CD4-positive, alpha-beta T cell treated with Interleukin-6 for 4 hours (primary cell): ENCODE measurements around the gene DEAF1.
"Not testable (repeated sequence)": the region's sequence is repeated elsewhere in the genome, so short reads cannot be mapped to it uniquely, and the experiment has no call there.

Experiments used
- DNase-seq: peaks from one replicate; pipeline ENCODE4 v3.0.0-alpha.2; 2020; ENCODE audit warnings: mixed read lengths

Gene DEAF1

DNA sequence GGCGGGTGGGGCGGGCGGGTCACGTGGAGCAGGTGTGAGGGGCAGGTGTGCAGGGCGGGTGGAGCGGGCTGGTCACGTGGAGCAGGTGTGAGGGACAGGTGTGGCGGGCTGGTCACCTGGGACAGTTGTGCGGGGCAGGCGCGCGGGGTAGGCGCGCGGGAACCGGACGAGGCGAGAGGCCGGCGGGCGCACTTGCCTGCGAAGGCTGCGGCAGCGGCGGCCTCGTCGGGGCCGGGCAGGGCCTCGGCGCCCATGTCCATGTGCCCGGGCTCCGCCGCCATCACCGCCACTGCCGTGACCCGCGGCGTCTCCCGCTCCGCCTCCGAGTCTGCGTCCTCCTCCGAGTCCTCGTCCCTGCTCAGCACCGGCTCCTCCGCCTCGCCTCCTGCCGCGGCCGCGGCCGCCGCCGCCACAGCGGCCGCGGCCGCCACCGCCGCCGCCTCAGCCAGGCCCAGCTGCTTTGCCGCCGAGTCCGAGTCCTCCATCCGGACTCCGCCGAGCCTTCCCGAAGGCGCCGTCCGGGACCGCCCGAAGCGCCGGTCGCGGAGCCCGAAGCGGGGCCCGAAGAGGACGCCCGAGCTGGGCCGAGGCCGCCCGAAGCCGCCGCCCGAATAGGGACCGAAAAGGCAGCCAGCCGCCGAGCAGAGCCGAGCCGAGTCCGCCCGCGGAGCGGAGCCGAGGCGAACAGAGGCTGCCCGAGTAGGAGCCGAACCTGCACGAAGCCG is at the start of gene DEAF1:
Gene DEAF1 (minus strand): TSS at position 660 of the 725 bp plus-strand sequence. CDS start 175 bp downstream, at position 485.
- peak; percentile 99 for DNase-seq

- no peak for DNase-seq
These were observed 47.7 kb upstream of the DEAF1 start for GRCh38 chr11:742571-743201.

- no peak for DNase-seq
These were observed 47.1 kb upstream of the DEAF1 start for GRCh38 chr11:742156-742546.

DNA sequence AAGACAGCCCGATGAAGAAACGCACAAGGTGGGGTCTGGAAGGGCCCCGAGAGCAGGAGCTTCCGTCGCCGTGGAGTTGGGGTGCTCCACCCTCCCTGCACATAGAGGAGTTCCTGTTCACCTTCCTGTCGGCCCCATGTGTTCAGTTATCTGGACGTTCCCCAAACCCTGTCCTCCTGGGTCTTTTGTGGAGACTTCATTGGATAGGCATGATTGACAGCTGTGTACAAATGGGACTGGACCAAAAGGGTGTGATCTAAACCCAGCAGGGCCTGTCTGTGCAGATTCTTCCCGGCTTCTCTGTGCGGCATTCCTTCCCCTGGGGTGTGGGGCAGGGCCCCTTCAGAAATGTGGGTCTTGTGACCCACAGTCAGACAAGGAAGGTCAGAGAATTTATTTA is 42.9 kb upstream of the DEAF1 start:
- peak; percentile 51 for DNase-seq

GRCh38 chr11:737366-737765 is 42.3 kb upstream of the DEAF1 start:
- peak; percentile 27 for DNase-seq

- not testable (repeated sequence) for DNase-seq
These were observed 39.5 kb upstream of the DEAF1 start for GRCh38 chr11:734541-734940.

- no peak for DNase-seq
These were observed 38.0 kb upstream of the DEAF1 start for GRCh38 chr11:733072-733471.

DNA sequence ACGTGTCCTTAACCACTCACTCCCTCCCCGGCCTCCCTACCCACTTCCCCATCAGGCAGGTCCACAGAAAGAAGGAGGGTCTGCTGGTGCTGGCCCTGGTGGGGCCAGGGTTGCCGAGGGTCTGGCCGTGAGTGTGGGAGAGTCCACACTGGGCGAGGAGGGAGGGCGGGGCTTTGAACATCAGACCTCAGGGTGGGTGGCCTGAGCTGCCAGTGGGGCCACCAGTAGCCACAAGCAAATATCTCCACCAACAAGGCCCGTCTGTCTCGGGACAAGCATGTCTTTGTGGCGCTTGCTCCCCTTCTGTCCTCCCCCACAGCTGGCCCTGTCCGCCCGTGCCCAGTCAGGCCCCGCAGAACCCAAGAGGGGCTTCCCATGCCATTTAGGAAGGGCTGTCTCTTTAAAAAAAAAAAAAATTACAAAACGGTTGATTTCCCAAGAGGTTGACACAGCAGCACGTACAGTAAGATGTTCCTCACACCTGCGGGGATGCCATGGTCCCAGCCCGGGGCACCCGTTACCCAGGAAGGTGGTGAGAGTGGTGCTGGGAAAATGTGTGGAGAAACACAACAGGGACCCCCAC is 34.6 kb upstream of the DEAF1 start:
- DNase-seq, result no peak

- DNase-seq, result no peak
These were observed 34.0 kb upstream of the DEAF1 start for GRCh38 chr11:728901-729491.

DNA sequence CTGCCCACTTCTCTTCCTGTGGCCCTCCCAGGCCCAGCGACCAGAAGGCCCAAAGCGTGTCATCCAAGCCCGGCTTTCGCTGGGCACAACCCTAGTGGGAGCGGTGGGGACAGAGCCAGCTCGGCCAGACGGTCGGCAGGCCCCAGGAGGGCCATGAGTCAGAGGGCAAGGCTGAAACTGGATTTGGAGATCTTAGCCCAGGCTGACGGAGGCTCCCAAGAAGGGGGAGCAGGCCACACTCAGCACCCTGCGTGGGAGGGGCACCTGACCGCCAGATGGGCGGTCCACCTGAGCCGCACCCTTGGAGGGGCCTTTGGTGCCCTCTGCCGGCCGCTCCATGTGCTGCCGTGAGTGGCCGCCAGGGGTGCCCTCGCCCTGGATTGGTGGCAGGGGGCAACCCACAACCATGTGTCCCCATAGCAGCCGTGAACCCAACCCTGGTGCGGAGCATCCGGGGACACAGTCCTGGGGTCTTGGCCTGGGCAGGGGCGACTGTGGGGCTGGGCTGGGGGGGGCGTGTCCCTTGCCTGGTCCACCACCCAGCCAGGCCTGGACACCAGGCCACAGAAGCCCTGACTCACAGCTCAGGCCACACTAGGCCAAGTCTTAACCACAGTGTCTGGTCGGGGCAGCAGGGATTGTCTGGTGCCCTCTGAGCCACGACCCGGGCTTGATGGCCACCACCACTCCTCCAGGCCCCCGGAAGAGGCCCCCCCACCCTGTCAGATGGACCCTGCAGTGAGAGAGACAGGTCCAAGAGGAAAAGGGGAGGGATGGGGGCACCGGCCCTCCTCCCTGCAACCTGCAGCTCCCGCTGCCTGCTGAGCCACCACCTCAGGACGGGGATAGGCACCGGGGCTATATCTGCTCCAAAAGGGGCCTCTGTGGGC is 33.1 kb upstream of the DEAF1 start:
- peak; percentile 84 for DNase-seq

- DNase-seq, result no peak
These were observed 32.3 kb upstream of the DEAF1 start for GRCh38 chr11:727281-727701.

DNA sequence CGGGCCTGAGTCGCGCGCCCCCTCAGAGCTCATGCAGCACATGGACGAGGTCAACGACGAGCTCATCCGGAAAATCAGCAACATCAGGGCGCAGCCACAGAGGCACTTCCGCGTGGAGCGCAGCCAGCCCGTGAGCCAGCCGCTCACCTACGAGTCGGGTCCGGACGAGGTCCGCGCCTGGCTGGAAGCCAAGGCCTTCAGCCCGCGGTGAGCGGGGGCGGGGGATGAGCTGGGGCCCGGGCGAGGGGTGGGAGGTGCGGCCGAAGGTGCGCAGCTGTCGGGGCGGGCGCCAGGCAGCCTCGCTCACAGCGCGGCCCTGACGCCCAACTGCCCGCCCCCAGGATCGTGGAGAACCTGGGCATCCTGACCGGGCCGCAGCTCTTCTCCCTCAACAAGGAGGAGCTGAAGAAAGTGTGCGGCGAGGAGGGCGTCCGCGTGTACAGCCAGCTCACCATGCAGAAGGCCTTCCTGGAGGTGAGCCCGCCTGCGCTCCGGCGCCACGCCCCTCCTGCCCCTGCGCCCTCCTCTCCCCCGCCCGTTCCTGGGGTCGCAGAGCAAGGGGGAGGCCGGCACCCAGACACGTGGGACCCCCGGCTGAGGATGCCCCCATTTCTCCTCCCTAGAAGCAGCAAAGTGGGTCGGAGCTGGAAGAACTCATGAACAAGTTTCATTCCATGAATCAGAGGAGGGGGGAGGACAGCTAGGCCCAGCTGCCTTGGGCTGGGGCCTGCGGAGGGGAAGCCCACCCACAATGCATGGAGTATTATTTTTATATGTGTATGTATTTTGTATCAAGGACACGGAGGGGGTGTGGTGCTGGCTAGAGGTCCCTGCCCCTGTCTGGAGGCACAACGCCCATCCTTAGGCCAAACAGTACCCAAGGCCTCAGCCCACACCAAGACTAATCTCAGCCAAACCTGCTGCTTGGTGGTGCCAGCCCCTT is 31.5 kb upstream of the DEAF1 start:
- peak; percentile 70 for DNase-seq

DNA sequence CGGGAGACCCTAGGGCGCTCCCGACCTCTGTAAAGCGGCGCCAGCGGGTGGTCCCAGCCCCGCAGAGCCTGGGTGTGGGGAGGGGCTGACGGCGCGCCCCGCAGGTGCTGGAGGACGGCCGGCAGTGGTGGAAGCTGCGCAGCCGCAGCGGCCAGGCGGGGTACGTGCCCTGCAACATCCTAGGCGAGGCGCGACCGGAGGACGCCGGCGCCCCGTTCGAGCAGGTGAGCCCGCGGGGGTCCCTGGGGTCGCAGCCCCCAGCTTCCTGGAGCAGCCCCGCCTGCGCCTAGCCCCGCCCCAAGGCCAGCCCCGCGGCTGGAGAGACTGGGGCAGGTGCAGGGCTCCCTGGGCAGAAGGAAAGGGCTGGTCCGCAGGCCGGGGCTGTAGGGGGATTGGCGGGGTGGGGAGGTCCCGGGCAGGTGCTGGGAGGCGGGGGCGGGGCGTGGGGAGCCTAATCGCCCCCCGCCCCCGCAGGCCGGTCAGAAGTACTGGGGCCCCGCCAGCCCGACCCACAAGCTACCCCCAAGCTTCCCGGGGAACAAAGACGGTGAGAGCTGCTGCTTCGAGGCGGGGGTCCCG is 30.7 kb upstream of the DEAF1 start:
- peak; percentile 17 for DNase-seq

DNA sequence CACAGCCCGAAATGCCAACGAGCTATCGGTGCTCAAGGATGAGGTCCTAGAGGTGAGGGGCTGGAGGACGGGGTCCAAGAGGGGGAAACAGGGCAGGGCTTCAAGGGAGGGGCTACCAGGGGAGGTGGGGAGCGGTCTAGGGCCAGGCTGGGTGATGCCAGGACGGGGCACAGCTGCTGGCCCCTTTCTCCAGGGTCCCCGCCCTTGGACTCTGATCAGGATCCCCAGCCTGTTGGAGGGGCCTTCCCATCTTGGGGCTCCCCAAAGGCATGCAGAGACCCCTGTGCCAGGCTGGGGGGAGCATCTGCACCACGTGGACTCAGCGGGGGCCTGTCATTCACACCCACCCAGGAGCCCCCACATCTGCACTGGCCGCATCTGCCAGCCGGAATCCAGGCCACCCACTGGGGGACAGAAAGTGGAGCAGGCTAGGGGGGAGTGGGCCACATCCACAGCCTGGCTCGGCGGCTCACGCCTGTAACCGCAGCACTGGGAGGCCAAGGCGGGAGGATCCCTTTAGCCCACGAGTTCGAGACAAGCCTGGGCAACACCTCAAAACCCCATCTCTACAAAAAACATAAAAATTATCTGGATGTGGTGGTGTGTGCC is 29.9 kb upstream of the DEAF1 start:
- no peak for DNase-seq

- no peak for DNase-seq
These were observed 29.2 kb upstream of the DEAF1 start for GRCh38 chr11:724049-724777.

DNA sequence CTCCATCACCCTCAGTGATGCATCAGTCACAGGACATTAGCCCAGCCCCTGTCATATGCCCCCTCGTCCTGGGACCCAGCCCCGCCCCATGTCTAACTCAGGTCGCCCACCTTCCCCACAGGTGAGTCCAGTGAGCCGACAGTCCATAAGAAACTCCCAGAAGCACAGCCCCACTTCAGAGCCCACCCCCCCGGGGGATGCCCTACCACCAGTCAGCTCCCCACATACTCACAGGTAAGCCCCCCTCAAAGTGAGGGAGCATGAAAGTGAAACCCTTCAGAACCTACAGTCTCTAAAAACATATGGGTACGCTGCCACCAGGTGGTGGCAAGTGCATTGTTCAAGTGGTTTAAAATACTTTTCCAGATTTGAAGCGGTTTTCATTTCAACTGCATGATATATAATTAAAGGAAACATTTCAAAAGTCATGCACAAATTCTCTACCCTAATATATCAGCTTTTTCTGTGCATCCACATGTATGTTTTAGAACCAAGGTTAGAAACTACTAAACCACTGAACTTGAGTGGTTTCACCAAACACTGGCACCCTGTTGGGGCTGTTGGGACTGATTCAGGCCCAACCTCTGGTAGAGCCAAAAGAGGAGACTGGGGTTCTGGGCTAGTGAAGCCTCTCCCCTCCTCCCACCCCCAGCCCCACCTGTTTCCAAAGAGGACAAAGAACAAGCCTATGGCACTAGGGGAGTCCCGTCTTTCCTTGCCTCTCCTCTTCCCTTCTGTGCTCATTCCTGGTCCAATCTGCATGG is 28.3 kb upstream of the DEAF1 start:
- peak; percentile 69 for DNase-seq

DNA sequence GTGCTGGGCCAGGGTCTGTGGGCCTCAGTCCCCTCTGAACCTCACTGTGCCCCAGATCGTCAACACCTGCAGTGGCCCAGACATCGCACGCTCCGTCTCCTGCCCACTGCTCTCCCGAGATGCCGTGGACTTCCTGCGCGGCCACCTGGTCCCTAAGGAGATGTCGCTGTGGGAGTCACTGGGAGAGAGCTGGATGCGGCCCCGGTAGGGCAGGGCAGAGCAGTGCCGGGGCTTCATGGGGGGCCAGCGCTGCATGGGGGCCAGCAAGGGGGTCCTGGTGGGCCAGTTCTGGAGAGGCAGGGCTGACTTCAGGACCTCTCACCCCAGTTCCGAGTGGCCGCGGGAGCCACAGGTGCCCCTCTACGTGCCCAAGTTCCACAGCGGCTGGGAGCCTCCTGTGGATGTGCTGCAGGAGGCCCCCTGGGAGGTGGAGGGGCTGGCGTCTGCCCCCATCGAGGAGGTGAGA is 27.4 kb upstream of the DEAF1 start:
- DNase-seq, result no peak

- DNase-seq, result peak; percentile 73
These were observed 26.8 kb upstream of the DEAF1 start for GRCh38 chr11:721741-722345.
